ENCODE data around the gene ENOX2.

ENOX2 gene

DNA sequence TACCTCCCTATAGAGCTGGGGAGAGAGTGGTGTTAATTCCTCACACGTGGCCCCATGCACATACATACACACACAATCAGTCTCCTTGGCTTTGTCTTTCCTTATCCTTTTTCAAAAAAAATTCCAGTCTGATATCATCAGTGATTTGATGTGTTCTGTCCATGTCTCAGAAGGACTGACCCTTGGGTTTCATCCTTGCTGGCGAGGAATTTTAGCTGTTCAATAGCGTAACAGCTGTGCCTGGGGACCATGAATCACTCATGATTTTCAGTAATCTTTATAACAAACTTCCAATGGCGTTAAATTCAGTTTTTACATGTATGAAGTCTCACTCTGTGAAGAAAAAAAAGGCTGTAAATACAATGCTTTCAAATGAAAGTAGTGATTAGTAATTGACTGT lies 296.6 kb downstream of the ENOX2 start:
- no peak for DNase-seq

DNA sequence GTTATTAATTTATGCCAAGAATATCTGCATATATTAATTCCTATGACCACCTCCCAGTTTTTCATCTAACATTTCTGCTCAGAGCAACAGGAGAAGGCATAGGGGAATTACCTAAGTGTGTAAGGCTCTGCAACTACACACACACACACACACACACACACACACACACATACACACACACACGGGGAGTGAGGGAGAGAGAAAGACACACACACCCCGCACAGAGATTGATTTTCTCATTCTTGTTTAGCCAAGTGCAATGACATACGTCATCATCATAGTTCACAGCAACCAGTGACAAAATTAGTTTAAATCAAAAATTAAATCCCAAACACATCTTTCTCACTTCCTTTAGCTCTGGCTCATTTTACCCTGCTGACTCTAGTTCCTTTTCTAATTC lies 298.1 kb downstream of the ENOX2 start:
- DNase-seq: no peak

DNA sequence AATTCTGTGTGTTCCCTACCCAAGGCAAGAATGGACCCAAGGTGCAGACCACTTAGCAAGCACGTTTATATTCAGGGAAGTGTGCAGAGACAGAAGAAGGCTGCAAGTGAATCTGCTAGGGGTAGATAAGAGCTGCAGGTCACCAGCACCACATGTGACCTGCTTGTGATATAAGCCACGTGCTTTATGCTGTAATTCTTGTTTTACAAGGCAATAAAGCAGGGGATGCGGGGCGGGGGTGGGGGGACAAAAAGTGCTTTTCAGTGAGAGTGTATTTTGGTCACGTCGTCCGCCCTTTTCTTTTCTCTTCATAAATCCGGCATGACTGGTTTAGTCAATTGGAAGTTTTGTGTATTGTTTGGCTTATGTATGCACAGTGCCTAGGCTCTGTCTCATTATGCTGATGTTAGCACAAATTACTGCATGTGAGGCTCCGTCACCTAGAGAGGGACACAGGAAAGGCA lies 308.5 kb downstream of the ENOX2 start:
- no peak for DNase-seq

DNA sequence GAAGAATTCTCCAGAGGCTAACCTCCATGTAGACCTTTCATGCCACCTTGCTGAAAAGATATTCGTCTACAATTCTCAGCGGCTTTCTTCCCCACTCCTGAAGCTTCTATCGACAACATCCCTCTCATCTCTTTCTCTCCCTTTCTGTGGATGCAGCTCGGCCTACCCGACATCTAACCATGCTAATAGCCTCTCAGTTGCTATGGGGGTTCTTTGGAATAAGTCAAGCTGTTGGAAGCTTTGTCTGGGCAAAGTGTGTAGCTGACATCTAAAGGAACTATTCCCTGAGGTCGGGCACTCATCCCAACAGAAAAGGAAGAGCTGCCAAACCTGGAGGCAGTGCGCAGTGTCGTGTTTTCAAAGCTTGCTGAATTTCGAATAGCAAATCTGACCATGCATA lies 309.1 kb downstream of the ENOX2 start:
- no peak for DNase-seq

DNA sequence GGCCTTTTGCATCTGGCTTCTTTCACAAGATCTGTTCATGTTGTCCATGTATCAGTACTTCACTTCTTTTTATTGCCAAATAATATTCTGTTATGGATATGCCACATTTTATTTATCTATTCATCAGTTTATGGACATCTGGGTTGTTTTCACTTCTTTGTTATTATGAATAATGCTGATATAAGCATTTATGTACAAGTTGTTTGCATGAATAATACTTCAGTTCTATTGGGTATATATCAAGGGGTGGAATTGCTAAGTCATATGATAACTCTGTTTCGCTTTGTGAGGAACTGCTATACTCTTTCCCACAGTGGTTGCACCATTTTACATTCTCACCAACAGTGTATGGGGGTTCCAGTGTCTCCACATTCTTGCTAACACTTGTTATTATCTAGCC lies 310.8 kb downstream of the ENOX2 start:
- DNase-seq: no peak

DNA sequence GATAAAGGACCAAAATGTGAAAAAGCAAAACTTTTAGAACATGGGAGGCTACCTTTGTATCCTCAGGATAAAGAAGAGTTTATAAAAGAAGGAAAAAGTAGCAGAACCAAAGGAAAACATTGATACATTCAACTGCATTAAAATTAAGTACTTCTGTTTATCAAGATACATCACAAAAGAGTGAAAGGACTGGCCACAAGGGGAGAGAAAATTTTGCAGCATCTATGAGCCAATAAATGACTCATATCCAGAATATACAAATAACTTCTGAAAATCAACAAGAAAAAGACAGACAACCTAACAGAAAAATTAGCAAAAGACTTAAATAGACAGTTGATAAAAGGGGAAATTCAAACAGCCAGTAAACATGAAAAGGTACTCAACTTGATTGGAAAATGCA lies 324.1 kb downstream of the ENOX2 start:
- no peak for DNase-seq

DNA sequence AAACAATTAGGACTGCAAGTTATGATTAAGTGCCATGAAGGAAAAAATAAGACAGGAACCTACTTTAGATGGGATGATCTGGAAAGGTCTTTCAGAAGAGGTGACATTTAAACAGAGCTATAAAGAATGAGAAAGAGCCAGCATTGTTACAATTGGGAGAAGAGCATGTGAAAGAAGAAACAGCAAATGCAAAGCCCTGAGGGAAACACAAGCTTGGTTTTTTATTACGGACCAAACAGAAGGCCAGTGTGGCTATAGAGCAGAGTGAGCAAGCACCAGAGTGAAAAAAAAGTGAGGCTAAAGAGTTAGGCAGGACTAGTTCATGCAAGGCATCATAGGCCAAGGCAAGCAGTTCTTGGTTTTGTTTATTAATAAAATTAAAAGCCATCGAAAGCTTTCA lies 325.6 kb downstream of the ENOX2 start:
- no peak for DNase-seq

DNA sequence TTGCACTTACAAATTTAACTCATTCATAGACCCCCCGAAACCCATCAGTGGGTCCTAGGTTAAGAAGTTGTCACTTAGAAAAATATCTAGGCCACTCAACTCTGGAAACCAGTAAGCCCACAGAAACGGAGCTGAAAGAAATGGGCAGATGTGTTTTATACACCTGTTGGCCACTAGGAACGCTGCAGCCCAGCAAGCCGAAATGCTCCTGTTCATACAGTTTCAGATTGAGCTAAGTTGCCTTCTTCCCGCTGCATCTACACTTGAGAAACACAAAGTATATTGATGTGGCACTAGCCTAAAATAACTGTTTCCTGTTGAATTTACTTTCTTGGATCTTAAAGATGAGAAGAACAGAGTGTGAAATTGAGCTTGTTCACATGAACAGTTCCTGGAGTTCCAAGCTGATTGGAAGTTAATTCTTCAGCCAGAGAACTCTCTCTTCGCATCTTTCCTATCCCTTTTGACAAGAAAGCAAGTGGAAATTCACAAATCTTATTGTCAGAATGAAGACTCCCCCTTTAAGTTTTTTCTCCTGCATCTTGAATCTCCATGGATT lies 327.1 kb downstream of the ENOX2 start:
- DNase-seq: peak; percentile 0 to 45

Measured in AML-193 (cell line).